Neural cell (in vitro differentiated cells): Measurements from ENCODE around the gene PKHD1. TPM values are rescaled to one million over a fixed set of nuclear protein-coding genes. Genes with fewer than 3 reads are reported as not detected.

Experiments
- H2AFZ ChIP-seq: fragments of 200-600, 300-800 bp; sonication (generic), shearing (Covaris generic); 2 replicates; pipeline ENCODE4 v1.6.0; 2014; ENCODE audit warnings: low read depth, mild to moderate bottlenecking, antibody characterized with exemption, low read length, moderate library complexity
- H3F3A ChIP-seq: fragments of 200-600 bp; shearing (Covaris generic); 2 replicates; pipeline ENCODE4 v1.6.1; 2016; ENCODE audit warnings: mild to moderate bottlenecking, moderate library complexity, mixed read lengths, antibody characterized with exemption, low read length; ENCODE audit not compliant: insufficient read depth, poor library complexity, severe bottlenecking
- H3K27ac ChIP-seq: fragments of 200-600, 300-800 bp; sonication (generic), shearing (Covaris generic); 2 replicates; pipeline ENCODE4 v1.5.1; 2014; ENCODE audit warnings: mild to moderate bottlenecking, low read length, moderate library complexity
- H3K27me3 ChIP-seq: fragments of 300-800, 200-600 bp; sonication (generic), shearing (Covaris generic); 2 replicates; pipeline ENCODE4 v1.6.0; 2014; ENCODE audit warnings: mild to moderate bottlenecking, low read depth, low read length, moderate library complexity; ENCODE audit not compliant: insufficient read depth
- H3K36me3 ChIP-seq: fragments of 300-800, 200-600 bp; sonication (generic), shearing (Covaris generic); 2 replicates; pipeline ENCODE4 v1.5.1; 2014; ENCODE audit warnings: mild to moderate bottlenecking, antibody characterized with exemption, low read length, moderate library complexity; ENCODE audit not compliant: insufficient read depth
- H3K4me2 ChIP-seq: fragments of 300-800, 200-600 bp; sonication (generic), shearing (Covaris generic); 2 replicates; pipeline ENCODE4 v1.6.0; 2014; ENCODE audit warnings: mild to moderate bottlenecking, low read length
- H3K4me3 ChIP-seq: fragments of 300-800, 200-600 bp; sonication (generic), shearing (Covaris generic); 2 replicates; pipeline ENCODE4 v1.5.1; 2014; ENCODE audit warnings: mild to moderate bottlenecking, low read length, moderate library complexity
- H3K79me2 ChIP-seq: fragments of 200-600 bp; shearing (Covaris generic); replicated peaks from 2 replicates; pipeline ENCODE4 v1.6.0; 2014; ENCODE audit warnings: mild to moderate bottlenecking, low read length, moderate library complexity; ENCODE audit not compliant: insufficient read depth
- H3K9ac ChIP-seq: fragments of 300-800, 200-600 bp; sonication (generic), shearing (Covaris generic); 2 replicates; pipeline ENCODE4 v1.6.1; 2016; ENCODE audit warnings: mild to moderate bottlenecking, low read length, mixed read lengths
- H3K9me2 ChIP-seq: fragments of 200-600 bp; shearing (Covaris generic); 2 replicates; pipeline ENCODE4 v1.6.1; 2016; ENCODE audit warnings: mild to moderate bottlenecking, low read length, mixed read lengths; ENCODE audit not compliant: insufficient read depth
- H3K9me3 ChIP-seq: fragments of 200-600, 300-800 bp; sonication (generic), shearing (Covaris generic); 2 replicates; pipeline ENCODE4 v1.6.1; 2016; ENCODE audit warnings: mild to moderate bottlenecking, mixed run types, low read length, moderate library complexity, mixed read lengths
- H4K20me1 ChIP-seq: fragments of 200-600 bp; shearing (Covaris generic); 2 replicates; pipeline ENCODE4 v1.6.1; 2016; ENCODE audit warnings: mild to moderate bottlenecking, mixed run types; ENCODE audit not compliant: insufficient read depth
- CTCF ChIP-seq: fragments of 450-650 bp; IDR thresholded peaks from 2 replicates; pipeline ENCODE4 v1.5.1; 2014; ENCODE audit warnings: antibody characterized with exemption, mild to moderate bottlenecking, moderate library complexity; ENCODE audit not compliant: poor library complexity, severe bottlenecking
- EP300 ChIP-seq: fragments of 450-650 bp; conservative IDR thresholded peaks from 2 replicates; pipeline ENCODE4 v1.6.1; 2014; ENCODE audit warnings: antibody characterized with exemption, mild to moderate bottlenecking, moderate library complexity; ENCODE audit not compliant: poor library complexity, severe bottlenecking
- EZH2 ChIP-seq: fragments of 200-600, 300-800 bp; shearing (Covaris generic), sonication (generic); IDR thresholded peaks from 2 replicates; pipeline ENCODE4 v1.6.1; 2014; ENCODE audit warnings: antibody characterized with exemption, low read length, borderline replicate concordance, mild to moderate bottlenecking; ENCODE audit not compliant: insufficient read depth, poor library complexity, severe bottlenecking
- MXI1 ChIP-seq: fragments of 450-650 bp; conservative IDR thresholded peaks from 2 replicates; pipeline ENCODE4 v1.6.1; 2014; ENCODE audit warnings: antibody characterized with exemption, mild to moderate bottlenecking; ENCODE audit not compliant: poor library complexity, severe bottlenecking
- POLR2AphosphoS5 ChIP-seq: IDR thresholded peaks from 2 replicates; pipeline ENCODE4 v1.6.1; 2012
- RAD21 ChIP-seq: fragments of 450-650 bp; conservative IDR thresholded peaks from 2 replicates; pipeline ENCODE4 v1.6.1; 2014; ENCODE audit warnings: antibody characterized with exemption, mild to moderate bottlenecking, moderate library complexity
- REST ChIP-seq: IDR thresholded peaks from 2 replicates; pipeline ENCODE4 v1.6.1; 2012; ENCODE audit warnings: borderline replicate concordance
- SMC3 ChIP-seq: fragments of 450-650 bp; conservative IDR thresholded peaks from 2 replicates; pipeline ENCODE4 v1.6.1; 2014; ENCODE audit warnings: antibody characterized with exemption, mild to moderate bottlenecking, moderate library complexity; ENCODE audit not compliant: poor library complexity
- TAF1 ChIP-seq: IDR thresholded peaks from 2 replicates; pipeline ENCODE4 v1.6.1; 2012; ENCODE audit warnings: low read depth
- polyA plus RNA-seq: library from polyadenylated mRNA; depleted of rRNA; stranded (reverse); fragments of >200 nt; gene quantifications from 2 replicates; pipeline ENCODE4 v1.2.3, GENCODE V29; 2014

PKHD1 gene
- polyA plus RNA-seq, 1 donor from 2014 or later = not detected

GRCh38 chr6:52074716-52075115 lies 12.7 kb downstream of the PKHD1 start:
- Histone ChIP-seq H3K27ac (no peak overlapping the region), H3K9me2 (no peaks in the 10 kb centered on the region), H2AFZ (no peak overlapping the region), H3K36me3 (no peaks in the 10 kb centered on the region), H3K27me3 (no peaks in the 10 kb centered on the region), H3F3A (no peaks in the 10 kb centered on the region), H3K4me2 (no peak overlapping the region), H3K9me3 (no peaks in the 10 kb centered on the region), H3K4me3 (no peak overlapping the region), H3K79me2 (no peaks in the 10 kb centered on the region), H4K20me1 (no peaks in the 10 kb centered on the region), H3K9ac (no peak overlapping the region)
- TF ChIP-seq POLR2AphosphoS5 = no peak
- no peak for TF ChIP-seq RAD21
- TF ChIP-seq TAF1 = no peak
- TF ChIP-seq EP300 = no peak
- TF ChIP-seq EZH2 = no peak
- TF ChIP-seq SMC3 = no peak
- TF ChIP-seq REST = no peak
- TF ChIP-seq CTCF = no peak
- no peak for TF ChIP-seq MXI1

- no peaks in the 10 kb centered on the region for H3K36me3 ChIP-seq
- no peak for TF ChIP-seq REST
- no peak for TF ChIP-seq EP300
- TF ChIP-seq TAF1 = no peak
- no peak for TF ChIP-seq RAD21
- no peak for TF ChIP-seq POLR2AphosphoS5
- no peak for TF ChIP-seq SMC3
- no peak for TF ChIP-seq CTCF
- TF ChIP-seq MXI1 = no peak
- no peak for TF ChIP-seq EZH2
- H3K79me2 ChIP-seq = no peaks in the 10 kb centered on the region
- no peaks in the 10 kb centered on the region for H3K27me3 ChIP-seq
- no peaks in the 10 kb centered on the region for H3K9me2 ChIP-seq
- no peak overlapping the region for H2AFZ ChIP-seq
- H3K9me3 ChIP-seq = no peaks in the 10 kb centered on the region
- no peak overlapping the region for H3K4me2 ChIP-seq
- no peak overlapping the region for H3K4me3 ChIP-seq
- no peaks in the 10 kb centered on the region for H4K20me1 ChIP-seq
- no peak overlapping the region for H3K9ac ChIP-seq
- H3K27ac ChIP-seq = no peak overlapping the region
- no peaks in the 10 kb centered on the region for H3F3A ChIP-seq
Measured at GRCh38 chr6:52074155-52074554, 13.3 kb downstream of the PKHD1 start.
